HG03520 (cell line): ENCODE results near the gene CD2AP.
"Not testable (repeated sequence)": the region's sequence is repeated elsewhere in the genome, so short reads cannot be mapped to it uniquely, and the experiment has no call there.

Experiments
- ATAC-seq: cut with Tn5 transposase; IDR thresholded peaks from one replicate; pipeline ENCODE4 v1.9.1; 2021; ENCODE audit warnings: mild to moderate bottlenecking, moderate library complexity; ENCODE audit not compliant: unreplicated experiment

CD2AP gene

GRCh38 chr6:47556459-47556858 is 78.9 kb downstream of the CD2AP start:
- not testable (repeated sequence) for ATAC-seq

- no peak for ATAC-seq
These were observed 85.6 kb downstream of the CD2AP start for GRCh38 chr6:47563162-47563561.

GRCh38 chr6:47566602-47567001 is 89.0 kb downstream of the CD2AP start:
- ATAC-seq, result not testable (repeated sequence)

GRCh38 chr6:47567586-47567985 is 90.0 kb downstream of the CD2AP start:
- ATAC-seq, result no peak

- no peak for ATAC-seq
These were observed 93.9 kb downstream of the CD2AP start for GRCh38 chr6:47571488-47571887.

- no peak for ATAC-seq
These were observed 95.5 kb downstream of the CD2AP start for GRCh38 chr6:47573109-47573508.

- ATAC-seq, result no peak
These were observed 97.2 kb downstream of the CD2AP start for GRCh38 chr6:47574789-47575188.

GRCh38 chr6:47579040-47579439 is 101.5 kb downstream of the CD2AP start:
- ATAC-seq, result no peak

- ATAC-seq, result no peak
These were observed 104.0 kb downstream of the CD2AP start for GRCh38 chr6:47581591-47581990.

GRCh38 chr6:47587493-47587892 is 109.9 kb downstream of the CD2AP start:
- no peak for ATAC-seq

GRCh38 chr6:47592131-47592840 is 114.7 kb downstream of the CD2AP start:
- no peak for ATAC-seq

- ATAC-seq, result no peak
These were observed 116.4 kb downstream of the CD2AP start for GRCh38 chr6:47593979-47594378.

- ATAC-seq, result no peak
These were observed 118.2 kb downstream of the CD2AP start for GRCh38 chr6:47595785-47596184.

- no peak for ATAC-seq
These were observed 120.8 kb downstream of the CD2AP start for GRCh38 chr6:47598367-47598766.

- no peak for ATAC-seq
These were observed 121.9 kb downstream of the CD2AP start for GRCh38 chr6:47599512-47599911.

- no peak for ATAC-seq
These were observed 125.6 kb downstream of the CD2AP start for GRCh38 chr6:47603227-47603626.

- ATAC-seq, result no peak
These were observed 126.4 kb downstream of the CD2AP start for GRCh38 chr6:47603995-47604394.

- no peak for ATAC-seq
These were observed 144.4 kb downstream of the CD2AP start for GRCh38 chr6:47621838-47622449.

GRCh38 chr6:47626782-47627181 is 149.2 kb downstream of the CD2AP start:
- ATAC-seq, result no peak

- no peak for ATAC-seq
These were observed 151.1 kb downstream of the CD2AP start for GRCh38 chr6:47628448-47629272.

GRCh38 chr6:47629954-47630353 is 152.4 kb downstream of the CD2AP start:
- ATAC-seq, result no peak

GRCh38 chr6:47630587-47630986 is 153.0 kb downstream of the CD2AP start:
- no peak for ATAC-seq
